ENCODE data around the gene LSG1. TPM values are rescaled to one million over a fixed set of nuclear protein-coding genes. Genes with fewer than 3 reads are reported as not detected.
"Not testable (repeated sequence)": the region's sequence is repeated elsewhere in the genome, so short reads cannot be mapped to it uniquely, and the experiment has no call there.

LSG1 gene
- total RNA-seq, 1 donor from 2014 or later, result 20.4 TPM

- Mint-ChIP-seq H3K27me3 (ENCODE audit: low read depth) (no peaks in the 10 kb centered on the region), H3K9me3 (ENCODE audit: low read depth) (no peaks in the 10 kb centered on the region), H3K27ac (ENCODE audit: unreplicated experiment) (no peak overlapping the region), H3K36me3 (ENCODE audit: low read depth) (peaks cover 13% of the 10 kb centered on the region), H3K4me3 (ENCODE audit: unreplicated experiment) (no peak overlapping the region), H3K4me1 (ENCODE audit: low read depth) (no peaks in the 10 kb centered on the region)
- no peak for TF ChIP-seq CTCF (IDR thresholded peaks at IDR 0.05)
- DNase-seq (ENCODE audit: low spot score), result no peak
Observed at GRCh38 chr3:194609601-194610000, 62.4 kb downstream of the LSG1 start.

GRCh38 chr3:194608981-194609380 lies 63.0 kb downstream of the LSG1 start:
- H3K9me3 Mint-ChIP-seq (ENCODE audit: low read depth), result no peaks in the 10 kb centered on the region
- H3K27me3 Mint-ChIP-seq (ENCODE audit: low read depth), result no peaks in the 10 kb centered on the region
- TF ChIP-seq CTCF (IDR thresholded peaks at IDR 0.05), result no peak
- peaks cover 16% of the 10 kb centered on the region for H3K36me3 Mint-ChIP-seq (ENCODE audit: low read depth)
- H3K4me3 Mint-ChIP-seq (ENCODE audit: unreplicated experiment), result no peak overlapping the region
- no peak overlapping the region for H3K27ac Mint-ChIP-seq (ENCODE audit: unreplicated experiment)
- no peak for DNase-seq (ENCODE audit: low spot score)
- no peaks in the 10 kb centered on the region for H3K4me1 Mint-ChIP-seq (ENCODE audit: low read depth)

- Mint-ChIP-seq H3K4me1 (ENCODE audit: low read depth) (no peaks in the 10 kb centered on the region), H3K9me3 (ENCODE audit: low read depth) (no peaks in the 10 kb centered on the region), H3K27ac (ENCODE audit: unreplicated experiment) (no peak overlapping the region), H3K27me3 (ENCODE audit: low read depth) (no peaks in the 10 kb centered on the region), H3K4me3 (ENCODE audit: unreplicated experiment) (no peak overlapping the region), H3K36me3 (ENCODE audit: low read depth) (peaks cover 23% of the 10 kb centered on the region)
- TF ChIP-seq CTCF (IDR thresholded peaks at IDR 0.05), result no peak
- no peak for DNase-seq (ENCODE audit: low spot score)
Observed at GRCh38 chr3:194607592-194608389, 64.2 kb downstream of the LSG1 start.

GRCh38 chr3:194606941-194607340 lies 65.0 kb downstream of the LSG1 start:
- TF ChIP-seq CTCF (IDR thresholded peaks at IDR 0.05), result no peak
- Mint-ChIP-seq H3K4me1 (ENCODE audit: low read depth) (no peaks in the 10 kb centered on the region), H3K27me3 (ENCODE audit: low read depth) (no peaks in the 10 kb centered on the region), H3K27ac (ENCODE audit: unreplicated experiment) (no peak overlapping the region), H3K36me3 (ENCODE audit: low read depth) (peaks cover 26% of the 10 kb centered on the region), H3K4me3 (ENCODE audit: unreplicated experiment) (no peak overlapping the region), H3K9me3 (ENCODE audit: low read depth) (no peaks in the 10 kb centered on the region)
- DNase-seq (ENCODE audit: low spot score), result no peak

DNA sequence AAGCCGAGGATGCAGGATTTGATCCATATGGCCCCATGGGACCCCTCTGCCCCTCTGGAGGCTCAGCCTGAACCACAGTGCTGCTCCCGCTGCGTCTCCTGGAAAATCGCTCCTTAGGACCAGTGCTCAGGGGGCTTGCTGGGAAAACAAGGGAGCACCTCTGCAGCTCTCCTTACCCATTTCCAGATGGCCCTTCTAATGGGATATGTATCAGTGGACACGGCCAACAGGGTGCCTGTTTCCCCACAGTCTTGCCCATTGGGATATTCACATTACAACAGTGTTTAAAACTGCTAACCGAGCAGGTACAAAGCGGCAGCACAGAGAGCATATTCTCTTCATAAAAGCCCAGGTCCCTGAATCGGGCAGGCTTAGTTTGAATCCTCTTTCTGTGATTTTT lies 65.8 kb downstream of the LSG1 start:
- H3K4me3 Mint-ChIP-seq (ENCODE audit: unreplicated experiment), result no peak overlapping the region
- no peaks in the 10 kb centered on the region for H3K9me3 Mint-ChIP-seq (ENCODE audit: low read depth)
- no peak for TF ChIP-seq CTCF (IDR thresholded peaks at IDR 0.05)
- no peak overlapping the region for H3K27ac Mint-ChIP-seq (ENCODE audit: unreplicated experiment)
- H3K27me3 Mint-ChIP-seq (ENCODE audit: low read depth), result no peaks in the 10 kb centered on the region
- no peak for DNase-seq (ENCODE audit: low spot score)
- peaks cover 29% of the 10 kb centered on the region for H3K36me3 Mint-ChIP-seq (ENCODE audit: low read depth)
- no peaks in the 10 kb centered on the region for H3K4me1 Mint-ChIP-seq (ENCODE audit: low read depth)

DNA sequence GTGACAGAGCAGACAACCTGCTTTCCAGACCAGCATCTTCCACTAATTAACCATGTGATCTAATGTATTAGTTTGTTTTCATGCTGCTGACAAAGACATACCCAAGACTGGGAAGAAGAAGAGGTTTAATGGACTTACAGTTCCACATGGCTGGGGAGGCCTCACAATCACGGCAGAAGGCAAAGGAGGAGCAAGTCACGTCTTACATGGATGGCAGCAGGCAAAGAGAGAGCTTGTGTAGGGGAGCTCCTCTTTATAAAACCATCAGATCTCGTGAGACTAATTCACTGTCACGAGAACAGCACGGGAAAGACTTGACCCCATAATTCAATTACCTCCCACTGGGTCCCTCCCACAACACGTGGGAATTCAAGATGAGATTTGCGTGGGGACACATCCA lies 66.7 kb downstream of the LSG1 start:
- H3K9me3 Mint-ChIP-seq (ENCODE audit: low read depth); H3K4me1 Mint-ChIP-seq (ENCODE audit: low read depth); H3K27me3 Mint-ChIP-seq (ENCODE audit: low read depth); H3K4me3 Mint-ChIP-seq (ENCODE audit: unreplicated experiment); DNase-seq (ENCODE audit: low spot score); H3K27ac Mint-ChIP-seq (ENCODE audit: unreplicated experiment): not testable (repeated sequence)
- H3K36me3 Mint-ChIP-seq (ENCODE audit: low read depth), result peaks cover 25% of the 10 kb centered on the region

Measured in chondrocyte (in vitro differentiated cells).